Islet of Langerhans (tissue), 1 donor: ENCODE data around the gene COL28A1.
"Not testable (repeated sequence)": the region's sequence is repeated elsewhere in the genome, so short reads cannot be mapped to it uniquely, and the experiment has no call there.

Source experiments
- FAIRE-seq: peaks from one replicate; lab custom pipeline; 2011; peaks lifted over from hg19 to GRCh38; lab: Jason Lieb, UNC

The COL28A1 gene

GRCh38 chr7:7416031-7416858 is 119.4 kb downstream of the COL28A1 start:
- FAIRE-seq, result no peak

GRCh38 chr7:7414791-7415603 is 120.7 kb downstream of the COL28A1 start:
- no peak for FAIRE-seq

GRCh38 chr7:7408001-7408770 is 127.5 kb downstream of the COL28A1 start:
- peak; percentile 66 for FAIRE-seq

- FAIRE-seq, result no peak
Measured at GRCh38 chr7:7405461-7405860, 130.2 kb downstream of the COL28A1 start.

- no peak for FAIRE-seq
Measured at GRCh38 chr7:7399707-7400106, 136.0 kb downstream of the COL28A1 start.

- peak; percentile 5 for FAIRE-seq
Measured at GRCh38 chr7:7395785-7396184, 139.9 kb downstream of the COL28A1 start.

- not testable (repeated sequence) for FAIRE-seq
Measured at GRCh38 chr7:7388164-7388563, 147.5 kb downstream of the COL28A1 start.

GRCh38 chr7:7385421-7385820 is 150.3 kb downstream of the COL28A1 start:
- no peak for FAIRE-seq

GRCh38 chr7:7384228-7384627 is 151.4 kb downstream of the COL28A1 start:
- FAIRE-seq, result no peak

- no peak for FAIRE-seq
Measured at GRCh38 chr7:7375538-7375937, 160.1 kb downstream of the COL28A1 start.

- no peak for FAIRE-seq
Measured at GRCh38 chr7:7370076-7370475, 165.6 kb downstream of the COL28A1 start.

- no peak for FAIRE-seq
Measured at GRCh38 chr7:7369134-7369533, 166.5 kb downstream of the COL28A1 start.

- FAIRE-seq, result no peak
Measured at GRCh38 chr7:7354674-7355073, 181.0 kb downstream of the COL28A1 start.

GRCh38 chr7:7352845-7353244 is 182.8 kb downstream of the COL28A1 start:
- no peak for FAIRE-seq

- FAIRE-seq, result no peak
Measured at GRCh38 chr7:7351832-7352231, 183.8 kb downstream of the COL28A1 start.

- FAIRE-seq, result no peak
Measured at GRCh38 chr7:7351156-7351555, 184.5 kb downstream of the COL28A1 start.

- FAIRE-seq, result no peak
Measured at GRCh38 chr7:7349156-7349555, 186.5 kb downstream of the COL28A1 start.

GRCh38 chr7:7347045-7347444 is 188.6 kb downstream of the COL28A1 start:
- FAIRE-seq, result no peak

- FAIRE-seq, result no peak
Measured at GRCh38 chr7:7344583-7344982, 191.1 kb downstream of the COL28A1 start.

GRCh38 chr7:7335909-7336308 is 199.8 kb downstream of the COL28A1 start:
- FAIRE-seq, result no peak

GRCh38 chr7:7335215-7335614 is 200.5 kb downstream of the COL28A1 start:
- no peak for FAIRE-seq

GRCh38 chr7:7333610-7334009 is 202.1 kb downstream of the COL28A1 start:
- FAIRE-seq, result no peak

GRCh38 chr7:7331523-7331922 is 204.2 kb downstream of the COL28A1 start:
- FAIRE-seq, result no peak
